Medulla oblongata (tissue), 1 donor: Measurements from ENCODE around the gene SLC25A25.
"Not testable (repeated sequence)": the region's sequence is repeated elsewhere in the genome, so short reads cannot be mapped to it uniquely, and the experiment has no call there.

ENCODE experiments used
- DNase-seq: peaks from one replicate; pipeline ENCODE4 v3.0.0-alpha.2; 2015; ENCODE audit errors: extremely low spot score

The SLC25A25 gene

GRCh38 chr9:128124873-128125579 is 57.0 kb downstream of the SLC25A25 start:
- peak; percentile 61 for DNase-seq

- no peak for DNase-seq
Observed at GRCh38 chr9:128125580-128126354, 57.7 kb downstream of the SLC25A25 start.

GRCh38 chr9:128127568-128127989 is 59.5 kb downstream of the SLC25A25 start, which contains the start of gene PTGES2:
TSS of gene PTGES2 (minus strand) at chr9:128127729. CDS start at chr9:128127717, 12 bp downstream.
- peak; percentile 91 for DNase-seq

GRCh38 chr9:128127990-128128835 is 60.2 kb downstream of the SLC25A25 start:
- peak; percentile 93 for DNase-seq

- DNase-seq: no peak
Observed at GRCh38 chr9:128128836-128129590, 61.0 kb downstream of the SLC25A25 start.

- DNase-seq: not testable (repeated sequence)
Observed at GRCh38 chr9:128129976-128130590, 62.1 kb downstream of the SLC25A25 start.

GRCh38 chr9:128130651-128131050 is 62.6 kb downstream of the SLC25A25 start:
- not testable (repeated sequence) for DNase-seq

- DNase-seq: not testable (repeated sequence)
Observed at GRCh38 chr9:128131346-128131745, 63.3 kb downstream of the SLC25A25 start.

- DNase-seq: not testable (repeated sequence)
Observed at GRCh38 chr9:128132139-128132538, 64.1 kb downstream of the SLC25A25 start.

GRCh38 chr9:128135561-128135960 is 67.5 kb downstream of the SLC25A25 start:
- DNase-seq: not testable (repeated sequence)

GRCh38 chr9:128136816-128137793 is 69.1 kb downstream of the SLC25A25 start:
- no peak for DNase-seq

- DNase-seq: no peak
Observed at GRCh38 chr9:128138001-128138400, 70.0 kb downstream of the SLC25A25 start.

- no peak for DNase-seq
Observed at GRCh38 chr9:128139621-128140020, 71.6 kb downstream of the SLC25A25 start.

GRCh38 chr9:128141604-128142003 is 73.6 kb downstream of the SLC25A25 start:
- DNase-seq: no peak

GRCh38 chr9:128142061-128142460 is 74.0 kb downstream of the SLC25A25 start:
- no peak for DNase-seq

- DNase-seq: no peak
Observed at GRCh38 chr9:128142596-128142995, 74.6 kb downstream of the SLC25A25 start.

GRCh38 chr9:128143525-128144238 is 75.7 kb downstream of the SLC25A25 start:
- no peak for DNase-seq

GRCh38 chr9:128144239-128145181 is 76.5 kb downstream of the SLC25A25 start:
- no peak for DNase-seq
